Esophagus muscularis mucosa (tissue), 4 donors: Measurements from ENCODE around the gene SLC7A14.

ENCODE experiments used
- EP300 ChIP-seq: sonication (generic); formaldehyde crosslinking; IDR thresholded peaks from one replicate; pipeline ENCODE4 v1.6.1; 2017; ENCODE audit warnings: antibody characterized with exemption
- POLR2A ChIP-seq: fragments of 450-650 bp; IDR thresholded peaks from one replicate; pipeline ENCODE4 v1.6.1; 2017; ENCODE audit warnings: antibody characterized with exemption, moderate library complexity, mild to moderate bottlenecking, low read depth
- POLR2AphosphoS5 ChIP-seq, 2 donors: sonication (generic); formaldehyde crosslinking; IDR thresholded peaks; one replicate each; pipeline ENCODE4 v1.6.1; 2017; ENCODE audit warnings: antibody characterized with exemption in 2 of 2
- TF ChIP-seq, protein P1 (sequence below), 3 experiments: fragments of 200-600 bp in 2 of 3; fragments of 450-650 bp in 1 of 3; sonication (generic) in 2 of 3; IDR thresholded peaks; one replicate each; pipeline ENCODE4 v1.5.1; 2017 to 2019; ENCODE audit warnings: antibody characterized with exemption in 3 of 3, mild to moderate bottlenecking in 2 of 3, moderate library complexity in 1 of 3

DNA sequence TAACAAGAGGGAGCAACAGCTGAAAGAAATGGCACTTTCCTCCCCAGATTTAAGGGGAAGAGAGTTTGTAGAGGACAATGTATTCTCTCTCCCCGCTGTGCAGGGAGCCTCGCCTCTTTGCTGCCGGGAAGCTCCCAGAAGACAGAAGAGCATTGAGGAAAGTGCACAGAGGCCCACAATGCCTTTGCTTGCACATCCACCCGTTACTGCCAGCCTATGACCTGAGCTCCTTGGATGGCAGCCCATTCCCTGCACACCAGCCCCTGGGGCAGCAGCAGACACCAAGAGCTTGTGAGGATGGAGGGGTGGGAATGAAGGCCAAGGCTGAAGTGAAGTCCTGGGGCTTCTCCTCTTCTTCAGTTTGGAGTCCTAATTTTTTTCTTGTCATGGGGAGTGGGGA, 100.2 kb downstream of the SLC7A14 start:
- TF ChIP-seq, protein P1, sequence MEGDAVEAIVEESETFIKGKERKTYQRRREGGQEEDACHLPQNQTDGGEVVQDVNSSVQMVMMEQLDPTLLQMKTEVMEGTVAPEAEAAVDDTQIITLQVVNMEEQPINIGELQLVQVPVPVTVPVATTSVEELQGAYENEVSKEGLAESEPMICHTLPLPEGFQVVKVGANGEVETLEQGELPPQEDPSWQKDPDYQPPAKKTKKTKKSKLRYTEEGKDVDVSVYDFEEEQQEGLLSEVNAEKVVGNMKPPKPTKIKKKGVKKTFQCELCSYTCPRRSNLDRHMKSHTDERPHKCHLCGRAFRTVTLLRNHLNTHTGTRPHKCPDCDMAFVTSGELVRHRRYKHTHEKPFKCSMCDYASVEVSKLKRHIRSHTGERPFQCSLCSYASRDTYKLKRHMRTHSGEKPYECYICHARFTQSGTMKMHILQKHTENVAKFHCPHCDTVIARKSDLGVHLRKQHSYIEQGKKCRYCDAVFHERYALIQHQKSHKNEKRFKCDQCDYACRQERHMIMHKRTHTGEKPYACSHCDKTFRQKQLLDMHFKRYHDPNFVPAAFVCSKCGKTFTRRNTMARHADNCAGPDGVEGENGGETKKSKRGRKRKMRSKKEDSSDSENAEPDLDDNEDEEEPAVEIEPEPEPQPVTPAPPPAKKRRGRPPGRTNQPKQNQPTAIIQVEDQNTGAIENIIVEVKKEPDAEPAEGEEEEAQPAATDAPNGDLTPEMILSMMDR (IDR thresholded peaks at IDR 0.05) = no peak
- TF ChIP-seq EP300 = no peak
- no peak for TF ChIP-seq POLR2AphosphoS5 (IDR thresholded peaks at IDR 0.05)
- no peak for TF ChIP-seq POLR2A
